ENCODE data around the gene RGS4. TPM values are rescaled to one million over a fixed set of nuclear protein-coding genes. Genes with fewer than 3 reads are reported as not detected.

Gene RGS4
- total RNA-seq, 1 experiment from 2014 or later = not detected

DNA sequence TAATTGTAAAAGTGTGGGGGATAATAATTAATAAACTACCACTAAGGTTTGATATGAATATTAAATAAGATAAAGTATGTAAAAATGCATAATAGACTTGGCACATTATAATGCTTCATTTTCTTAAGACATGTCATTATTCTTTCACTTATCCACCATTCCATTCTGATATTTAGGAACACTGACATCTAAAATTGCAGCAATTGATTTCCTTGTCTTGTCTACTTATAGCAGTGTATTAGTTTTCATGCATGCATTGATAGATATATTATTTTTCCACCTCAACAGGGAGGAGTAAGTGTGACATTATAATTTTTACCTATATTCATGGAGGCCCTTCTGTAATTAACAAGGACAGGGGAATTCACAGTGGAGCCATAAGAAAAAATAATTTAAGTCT, 41.6 kb upstream of the RGS4 start:
- TF ChIP-seq, protein P1, sequence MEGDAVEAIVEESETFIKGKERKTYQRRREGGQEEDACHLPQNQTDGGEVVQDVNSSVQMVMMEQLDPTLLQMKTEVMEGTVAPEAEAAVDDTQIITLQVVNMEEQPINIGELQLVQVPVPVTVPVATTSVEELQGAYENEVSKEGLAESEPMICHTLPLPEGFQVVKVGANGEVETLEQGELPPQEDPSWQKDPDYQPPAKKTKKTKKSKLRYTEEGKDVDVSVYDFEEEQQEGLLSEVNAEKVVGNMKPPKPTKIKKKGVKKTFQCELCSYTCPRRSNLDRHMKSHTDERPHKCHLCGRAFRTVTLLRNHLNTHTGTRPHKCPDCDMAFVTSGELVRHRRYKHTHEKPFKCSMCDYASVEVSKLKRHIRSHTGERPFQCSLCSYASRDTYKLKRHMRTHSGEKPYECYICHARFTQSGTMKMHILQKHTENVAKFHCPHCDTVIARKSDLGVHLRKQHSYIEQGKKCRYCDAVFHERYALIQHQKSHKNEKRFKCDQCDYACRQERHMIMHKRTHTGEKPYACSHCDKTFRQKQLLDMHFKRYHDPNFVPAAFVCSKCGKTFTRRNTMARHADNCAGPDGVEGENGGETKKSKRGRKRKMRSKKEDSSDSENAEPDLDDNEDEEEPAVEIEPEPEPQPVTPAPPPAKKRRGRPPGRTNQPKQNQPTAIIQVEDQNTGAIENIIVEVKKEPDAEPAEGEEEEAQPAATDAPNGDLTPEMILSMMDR (conservative IDR thresholded peaks at IDR 0.05) = no peak
- H3K18ac ChIP-seq (ENCODE audit: insufficient read length, low read depth, low read length) = no peak overlapping the region

More for the DNA sequence above, 41.6 kb upstream of the RGS4 start:
- no peak overlapping the region for H2BK5ac ChIP-seq (ENCODE audit: insufficient read length, low read length)
- DNase-seq = no peak
- no peaks in the 10 kb centered on the region for H3K9me3 ChIP-seq (ENCODE audit: control insufficient read depth, low read depth, low read length)
- no peaks in the 10 kb centered on the region for H3K23me2 ChIP-seq (ENCODE audit: insufficient read length, low read depth, low read length, poor library complexity, severe bottlenecking)
- H2BK120ac ChIP-seq (ENCODE audit: low read depth, low read length, poor library complexity, severe bottlenecking) = no peak overlapping the region
- H3K27me3 Mint-ChIP-seq (ENCODE audit: low read depth) = no peaks in the 10 kb centered on the region
- no peak overlapping the region for H3K4me3 Mint-ChIP-seq
- H3K27me3 ChIP-seq (ENCODE audit: insufficient read depth, low read length) = no peaks in the 10 kb centered on the region
- H4K91ac ChIP-seq (ENCODE audit: insufficient read length, low read depth, low read length) = no peak overlapping the region
- no peak overlapping the region for H2BK15ac ChIP-seq (ENCODE audit: low read depth, low read length)
- H3K79me1 ChIP-seq (ENCODE audit: insufficient read depth, low read depth, low read length, poor library complexity, severe bottlenecking) = no peaks in the 10 kb centered on the region
- no peak overlapping the region for H3K56ac ChIP-seq (ENCODE audit: insufficient read length, low read depth, low read length)
- no peaks in the 10 kb centered on the region; the same call in 1 of the 2 replicates for H3K4me1 ChIP-seq (ENCODE audit: insufficient read depth, low read length)
- H2AFZ ChIP-seq (ENCODE audit: low read length) = no peak overlapping the region
- no peak overlapping the region for H3K27ac Mint-ChIP-seq
- no peak overlapping the region for H3K23ac ChIP-seq (ENCODE audit: insufficient read length, low read depth, low read length)
- H3K9ac ChIP-seq (ENCODE audit: extremely low read depth, insufficient read length, low read length) = no peak overlapping the region
- no peak overlapping the region for H4K5ac ChIP-seq (ENCODE audit: insufficient read length, low read depth, low read length)
- no peak overlapping the region for H2AK5ac ChIP-seq (ENCODE audit: insufficient read length, low read length)
- H4K20me1 ChIP-seq (ENCODE audit: control insufficient read depth, insufficient read depth, insufficient read length) = no peaks in the 10 kb centered on the region
- H3K9me3 Mint-ChIP-seq = peaks cover 6% of the 10 kb centered on the region in 2 experiments
- H3K4ac ChIP-seq (ENCODE audit: low read depth, low read length) = no peak overlapping the region
- no peak overlapping the region for H2BK20ac ChIP-seq (ENCODE audit: low read depth, low read length, poor library complexity, severe bottlenecking)
- no peaks in the 10 kb centered on the region for H3K79me2 ChIP-seq (ENCODE audit: insufficient read depth, low read length)
- H4K8ac ChIP-seq (replicated peaks; ENCODE audit: insufficient read length, low read depth, low read length) = no peak overlapping the region
- no peak overlapping the region for H3K14ac ChIP-seq (ENCODE audit: insufficient read depth, low read length)
- no peak overlapping the region for H3K4me2 ChIP-seq (ENCODE audit: insufficient read depth, insufficient read length, low read length)
- H3T11ph ChIP-seq (ENCODE audit: low read length) = no peak overlapping the region
- peaks cover 7 to 8% of the 10 kb centered on the region in 2 experiments for H3K4me1 Mint-ChIP-seq
- no peak overlapping the region for H3K27ac ChIP-seq (ENCODE audit: insufficient read length, low read depth, low read length)
- H3K36me3 Mint-ChIP-seq (ENCODE audit: insufficient read depth in 1 of 3, low read depth in 3 of 3) = peaks cover 0 to 6% (median 3%) of the 10 kb centered on the region in 3 experiments; a peak in 5 of 7 replicates
- no peak overlapping the region for H2BK12ac ChIP-seq (ENCODE audit: insufficient read length, low read depth, low read length)
